T-cell (primary cell): ENCODE measurements around the gene OR6Y1. TPM values are rescaled to one million over a fixed set of nuclear protein-coding genes. Genes with fewer than 3 reads are reported as not detected.

Experiments used
- ATAC-seq, 4 experiments: fragments of 200-7000 bp in 3 of 4; fragments of 150-1000 bp in 1 of 4; cut with Tn5 transposase; replicated peaks in 1 of 4; 1 replicate in 3 of 4; 2 replicates in 1 of 4; pipeline ENCODE4 v1.10.0; 2021; ENCODE audit warnings: moderate library complexity in 3 of 4, mild to moderate bottlenecking in 2 of 4, moderate number of reproducible peaks in 1 of 4
- CTCF ChIA-PET, 2 donors: fragments of 300-600 bp; sonication (Branson Sonifier 250); formaldehyde crosslinking; loops; one replicate each; lab custom pipeline; 2022; ENCODE audit warnings: antibody characterized with exemption in 2 of 2; lab: Charles Lee
- POLR2A ChIA-PET, 2 donors: fragments of 300-600 bp; sonication (Branson Sonifier 250); formaldehyde crosslinking; loops; one replicate each; lab custom pipeline; 2022; ENCODE audit warnings: antibody characterized with exemption in 2 of 2; lab: Charles Lee
- DNase-seq, 35 experiments: peaks; one replicate each; pipeline versions ENCODE4 v3.0.0 to v3.0.0-alpha.2; 2013 to 2023
- H3K27ac ChIP-seq: one replicate; pipeline ENCODE4 v1.5.1; 2013; ENCODE audit warnings: low read length
- H3K27me3 ChIP-seq, 2 experiments: replicated peaks in 1 of 2; 1 replicate in 1 of 2; 2 replicates in 1 of 2; pipeline versions ENCODE4 v1.6.1 to v1.7.0; 2013; ENCODE audit warnings: low read length in 1 of 2, mixed read lengths in 1 of 2; ENCODE audit not compliant: control insufficient read depth in 2 of 2, insufficient read depth in 2 of 2; ENCODE audit errors: extremely low read depth in 1 of 2
- H3K36me3 ChIP-seq, 2 donors: 1 replicate in 1 of 2; 2 replicates in 1 of 2; pipeline versions ENCODE4 v1.6.1 to v1.7.0; 2013; ENCODE audit warnings: low read length in 1 of 2; ENCODE audit not compliant: control insufficient read depth in 2 of 2, insufficient read depth in 1 of 2; ENCODE audit errors: extremely low read depth in 1 of 2
- H3K4me1 ChIP-seq, 2 experiments: 1 replicate in 1 of 2; 2 replicates in 1 of 2; pipeline versions ENCODE4 v1.6.1 to v1.7.0; 2013; ENCODE audit warnings: low read length in 2 of 2, mixed read lengths in 1 of 2; ENCODE audit not compliant: insufficient read depth in 2 of 2, control insufficient read depth in 1 of 2; ENCODE audit errors: extremely low read depth in 1 of 2
- H3K4me3 ChIP-seq, 2 donors: 1 replicate in 1 of 2; 2 replicates in 1 of 2; pipeline versions ENCODE4 v1.5.1 to v1.7.0; 2013; ENCODE audit warnings: mild to moderate bottlenecking in 2 of 2, low read length in 1 of 2, moderate library complexity in 1 of 2; ENCODE audit not compliant: control insufficient read depth in 1 of 2; ENCODE audit errors: extremely low read depth in 1 of 2
- H3K9me3 ChIP-seq: 2 replicates; pipeline ENCODE4 v1.7.0; 2013
- H3K27ac Mint-ChIP-seq, 2 donors: one replicate each; pipeline ENCODE4 v1.8.0; 2020 to 2021; ENCODE audit warnings: mild to moderate bottlenecking in 2 of 2, mixed read lengths in 2 of 2
- H3K27me3 Mint-ChIP-seq, 2 donors: one replicate each; pipeline ENCODE4 v1.8.0; 2021 to 2022; ENCODE audit warnings: mixed read lengths in 2 of 2
- H3K36me3 Mint-ChIP-seq: one replicate; pipeline ENCODE4 v1.8.0; 2021; ENCODE audit warnings: mixed read lengths
- H3K4me1 Mint-ChIP-seq, 3 donors: one replicate each; pipeline ENCODE4 v1.8.0; 2020 to 2022; ENCODE audit warnings: mixed read lengths in 3 of 3, mild to moderate bottlenecking in 1 of 3
- H3K4me3 Mint-ChIP-seq, 3 donors: one replicate each; pipeline ENCODE4 v1.8.0; 2020 to 2022; ENCODE audit warnings: mild to moderate bottlenecking in 3 of 3, mixed read lengths in 3 of 3, moderate library complexity in 3 of 3
- H3K9me3 Mint-ChIP-seq, 3 donors: one replicate each; pipeline ENCODE4 v1.8.0; 2020 to 2022; ENCODE audit warnings: mixed read lengths in 3 of 3
- WGBS: methylation state at CpG from one replicate; pipeline ENCODE4 v1.1.5; 2013; ENCODE audit warnings: missing lambda C conversion rate; ENCODE audit not compliant: insufficient coverage; 5-methylcytosine and 5-hydroxymethylcytosine counted together
- total RNA-seq, 35 experiments: library from RNA in 6 of 35; stranded (reverse) in 6 of 35; fragments of 120-200 nt in 1 of 35; gene quantifications; one replicate each; pipeline versions ENCODE4 v1.2.1 to v1.2.4 and lab custom pipeline; 2013 to 2026

OR6Y1 gene
- total RNA-seq, 5 donors from 2014 or later (not counting 1 experiment from before 2014, with no cell fraction given) = not detected

DNA sequence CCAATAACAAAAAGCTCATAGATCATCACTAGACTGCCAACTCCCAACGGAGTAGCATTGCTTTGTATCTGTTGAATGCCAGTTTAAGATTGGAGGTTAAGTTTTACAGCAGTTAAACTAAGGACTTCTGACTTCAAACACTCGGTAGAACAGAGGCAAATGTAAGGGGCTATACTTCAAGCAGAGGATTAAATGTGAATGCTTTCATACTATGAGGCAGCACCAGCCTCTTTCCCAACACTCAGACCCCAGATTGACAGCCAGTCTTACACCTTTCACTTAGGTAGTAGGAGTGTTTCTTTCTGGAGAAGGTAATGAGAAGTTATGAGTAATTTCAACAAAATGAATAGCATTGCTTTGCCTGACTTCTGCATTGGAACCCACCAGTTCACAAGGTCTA, 59.4 kb downstream of the OR6Y1 start:
- Histone ChIP-seq H3K4me1 (peaks cover 0 to 2% of the 10 kb centered on the region in 2 experiments), H3K4me3 (no peak overlapping the region), H3K27ac (no peak overlapping the region), H3K9me3 (no peaks in the 10 kb centered on the region), H3K36me3 (no peaks in the 10 kb centered on the region), H3K27me3 (no peaks in the 10 kb centered on the region)
- WGBS = no CpG with 5 or more reads among the region's 2 CpGs
- peaks cover 4 to 8% of the 10 kb centered on the region in 2 donors for H3K27me3 Mint-ChIP-seq
- H3K4me3 Mint-ChIP-seq = no peak overlapping the region
- H3K9me3 Mint-ChIP-seq = no peaks in the 10 kb centered on the region
- H3K4me1 Mint-ChIP-seq = no peaks in the 10 kb centered on the region
- no peak for DNase-seq
- ChIA-PET CTCF (no interaction called here), POLR2A (no interaction called here)
- H3K27ac Mint-ChIP-seq = no peak overlapping the region
- H3K36me3 Mint-ChIP-seq = no peaks in the 10 kb centered on the region
- ATAC-seq = no peak

Other genes with a start within 250 kb of the OR6Y1 start
- not detected for gene CD1B, start 222.9 kb downstream of the OR6Y1 start, total RNA-seq
- not detected for gene CD1E, start 200.5 kb downstream of the OR6Y1 start, total RNA-seq
- not detected for gene OR10T2, start 154.9 kb downstream of the OR6Y1 start, total RNA-seq
- not detected for gene OR10K2, start 128.2 kb downstream of the OR6Y1 start, total RNA-seq
- not detected for gene OR10K1, start 92.6 kb downstream of the OR6Y1 start, total RNA-seq
- not detected for gene OR10R2, start 82.2 kb downstream of the OR6Y1 start, total RNA-seq
- gene OR6P1, start 16.2 kb upstream of the OR6Y1 start, total RNA-seq = not detected
- not detected for gene OR10X1, start 25.5 kb upstream of the OR6Y1 start, total RNA-seq
- not detected for gene OR10Z1, start 50.9 kb upstream of the OR6Y1 start, total RNA-seq
- gene SPTA1, start 132.3 kb upstream of the OR6Y1 start, total RNA-seq = under 1 TPM in 3 of 5 donors, not detected in 2; 0.03 to 0.23 (median 0.09) TPM
- gene OR6K2, start 146.2 kb upstream of the OR6Y1 start, total RNA-seq = not detected
- not detected for gene OR6K3, start 166.3 kb upstream of the OR6Y1 start, total RNA-seq
- not detected for gene OR6K6, start 200.3 kb upstream of the OR6Y1 start, total RNA-seq
- not detected for gene OR6N1, start 217.8 kb upstream of the OR6Y1 start, total RNA-seq
- not detected for gene OR6N2, start 226.8 kb upstream of the OR6Y1 start, total RNA-seq